Activated CD8-positive, alpha-beta memory T cell treated with anti-CD3 and anti-CD28 coated beads, Interleukin-2, amount 50 U/mL, for 1 hour (primary cell): ENCODE results near the gene CHADL.
"Not testable (repeated sequence)": the region's sequence is repeated elsewhere in the genome, so short reads cannot be mapped to it uniquely, and the experiment has no call there.

Experiments
- DNase-seq: peaks from one replicate; pipeline ENCODE4 v3.0.0-alpha.2; 2020; ENCODE audit errors: extremely low read depth

The CHADL gene

GRCh38 chr22:41181349-41182241 is 59.1 kb downstream of the CHADL start:
- no peak for DNase-seq

- DNase-seq: no peak
Observed at GRCh38 chr22:41180926-41181325, 59.8 kb downstream of the CHADL start.

GRCh38 chr22:41180362-41180761 is 60.4 kb downstream of the CHADL start:
- DNase-seq: not testable (repeated sequence)
